ENCODE measurements around the gene MED13L.

Gene MED13L

DNA sequence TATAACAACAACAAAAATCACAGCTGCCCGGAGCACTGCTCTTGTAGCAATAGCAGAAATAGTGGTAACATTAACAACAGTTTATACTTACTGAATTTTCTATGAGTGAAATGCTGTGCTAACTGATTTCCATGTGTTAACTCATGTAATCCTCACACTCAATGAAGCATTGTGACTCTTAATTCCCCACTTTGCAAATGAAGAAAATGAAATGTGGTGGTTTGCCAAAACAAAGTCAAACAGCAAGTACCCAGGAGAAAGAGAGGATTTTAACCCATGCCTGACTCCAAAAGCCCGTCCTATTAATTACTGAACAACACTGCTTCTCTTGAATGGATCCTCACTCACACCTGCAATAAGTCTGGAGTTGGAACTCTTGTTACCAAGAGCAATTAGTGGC is 123.5 kb downstream of the MED13L start:
- no peak for TF ChIP-seq JUND (IDR thresholded peaks at IDR 0.05; ENCODE audit: low read depth)
- in situ Hi-C loops (cut with HindIII; ENCODE audit: low pct_unique_long_range_greater_than_20kb, low sequenced_read_pairs), result no loop called here
- no peak for DNase-seq (ENCODE audit: low read depth in 1 of 2, low spot score in 1 of 2)

DNA sequence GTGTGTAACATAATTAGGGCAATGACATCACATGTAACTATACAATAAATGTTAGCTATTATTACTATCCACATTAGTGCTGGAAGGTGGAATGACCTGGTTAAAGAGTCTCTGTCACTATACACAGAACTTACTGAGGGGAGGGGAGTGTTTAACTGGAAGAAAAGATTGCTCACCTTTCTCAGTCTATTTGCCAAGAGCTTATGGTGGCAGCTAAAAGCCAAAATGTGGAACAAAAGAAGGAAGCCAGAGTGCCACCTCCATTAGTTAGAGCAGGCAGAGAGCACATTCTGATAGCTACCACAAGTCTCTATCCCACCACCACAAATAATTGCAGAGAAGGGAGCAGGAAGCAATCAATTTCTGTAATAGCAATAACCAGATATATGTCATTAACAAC is 124.4 kb downstream of the MED13L start:
- TF ChIP-seq JUND (IDR thresholded peaks at IDR 0.05; ENCODE audit: low read depth), result no peak
- in situ Hi-C loops (cut with HindIII; ENCODE audit: low pct_unique_long_range_greater_than_20kb, low sequenced_read_pairs), result no loop called here
- DNase-seq (ENCODE audit: low read depth in 1 of 2, low spot score in 1 of 2), result no peak

DNA sequence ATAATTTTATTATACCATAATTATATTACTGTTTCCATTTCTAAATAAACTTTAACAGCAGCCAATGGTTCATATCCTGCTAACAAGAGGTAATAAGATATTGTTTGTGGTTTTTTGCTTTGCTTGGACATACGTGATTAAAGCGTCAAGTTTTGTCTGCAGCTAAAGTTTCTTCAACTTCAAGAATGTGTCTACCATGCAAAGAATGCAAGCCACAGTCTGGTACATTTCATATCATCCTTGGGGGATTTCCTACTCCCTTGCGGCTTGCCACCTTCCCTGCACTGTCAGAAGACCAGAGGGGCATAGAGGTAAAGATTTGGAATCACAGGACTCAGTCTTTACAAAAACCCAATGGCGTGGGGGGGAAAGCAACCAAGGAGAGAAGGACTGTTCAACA is 125.2 kb downstream of the MED13L start:
- no peak for DNase-seq (ENCODE audit: low read depth in 1 of 2, low spot score in 1 of 2)
- in situ Hi-C loops (cut with HindIII; ENCODE audit: low pct_unique_long_range_greater_than_20kb, low sequenced_read_pairs), result no loop called here
- no peak for TF ChIP-seq JUND (IDR thresholded peaks at IDR 0.05; ENCODE audit: low read depth)

DNA sequence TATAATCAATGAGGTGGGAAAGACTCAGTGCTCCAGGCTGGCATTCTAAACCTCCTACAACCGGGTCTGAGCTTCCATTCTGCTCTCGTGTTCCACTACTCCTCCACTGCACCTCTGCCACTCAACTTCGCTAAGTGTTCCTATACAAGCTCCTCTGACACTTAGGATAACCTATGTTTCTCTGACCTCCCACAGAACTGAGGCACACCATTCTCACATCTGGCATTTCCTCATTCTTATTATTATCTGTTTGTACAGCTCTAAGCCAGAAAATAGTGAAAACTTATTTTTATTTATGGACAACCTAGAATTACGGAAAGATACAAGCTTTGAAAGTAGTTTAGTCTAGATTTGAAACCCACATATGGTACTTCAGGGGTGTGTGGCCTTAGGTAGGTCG is 127.0 kb downstream of the MED13L start:
- TF ChIP-seq JUND (IDR thresholded peaks at IDR 0.05; ENCODE audit: low read depth), result no peak

DNA sequence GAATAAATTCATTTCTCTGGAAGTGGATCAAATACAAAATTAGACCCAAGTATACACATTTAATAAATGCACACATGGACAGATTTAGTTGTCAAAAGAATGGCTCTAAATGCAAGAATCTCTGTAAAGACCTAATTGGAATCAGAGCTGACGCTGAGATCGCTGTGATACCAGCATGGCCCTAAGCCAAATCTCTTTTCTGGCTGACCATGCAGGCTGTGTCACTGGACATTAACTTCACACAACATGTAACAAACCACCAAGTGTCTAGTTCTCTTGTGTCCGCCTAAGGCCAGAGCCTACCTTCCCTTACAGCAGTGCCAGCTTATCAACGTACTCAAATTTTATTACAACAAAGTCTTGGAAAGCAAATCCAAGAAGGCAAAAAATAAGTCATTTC is 127.5 kb downstream of the MED13L start:
- no peak for DNase-seq (ENCODE audit: low read depth in 1 of 2, low spot score in 1 of 2)
- TF ChIP-seq JUND (IDR thresholded peaks at IDR 0.05; ENCODE audit: low read depth), result no peak

More for the DNA sequence above, 127.0 kb downstream of the MED13L start:
- DNase-seq (ENCODE audit: low read depth in 1 of 2, low spot score in 1 of 2), result no peak
- in situ Hi-C loops (cut with HindIII; ENCODE audit: low pct_unique_long_range_greater_than_20kb, low sequenced_read_pairs), result no loop called here

DNA sequence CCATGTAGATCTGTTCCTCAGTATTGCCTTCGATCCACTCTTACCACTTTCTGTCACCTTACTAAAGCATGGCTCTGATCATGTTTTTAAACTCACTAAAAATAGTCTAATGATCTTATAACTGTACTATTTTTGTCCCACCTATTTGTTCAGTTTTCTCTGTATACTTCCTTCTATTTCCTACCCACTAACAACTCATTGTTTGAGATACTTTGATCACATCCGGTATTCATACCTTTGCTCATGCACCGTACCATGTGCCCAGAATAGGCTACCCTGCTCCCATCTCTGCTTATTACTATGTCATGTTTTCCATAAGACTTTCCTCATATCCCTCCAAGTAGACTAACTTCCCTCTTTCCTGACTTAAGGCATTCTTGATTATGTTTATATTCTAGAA is 128.6 kb downstream of the MED13L start:
- DNase-seq (ENCODE audit: low read depth in 1 of 2, low spot score in 1 of 2), result no peak
- TF ChIP-seq JUND (IDR thresholded peaks at IDR 0.05; ENCODE audit: low read depth), result no peak
- in situ Hi-C loops (cut with HindIII; ENCODE audit: low pct_unique_long_range_greater_than_20kb, low sequenced_read_pairs), result no loop called here

More for the DNA sequence above, 127.5 kb downstream of the MED13L start:
- in situ Hi-C loops (cut with HindIII; ENCODE audit: low pct_unique_long_range_greater_than_20kb, low sequenced_read_pairs), result no loop called here

DNA sequence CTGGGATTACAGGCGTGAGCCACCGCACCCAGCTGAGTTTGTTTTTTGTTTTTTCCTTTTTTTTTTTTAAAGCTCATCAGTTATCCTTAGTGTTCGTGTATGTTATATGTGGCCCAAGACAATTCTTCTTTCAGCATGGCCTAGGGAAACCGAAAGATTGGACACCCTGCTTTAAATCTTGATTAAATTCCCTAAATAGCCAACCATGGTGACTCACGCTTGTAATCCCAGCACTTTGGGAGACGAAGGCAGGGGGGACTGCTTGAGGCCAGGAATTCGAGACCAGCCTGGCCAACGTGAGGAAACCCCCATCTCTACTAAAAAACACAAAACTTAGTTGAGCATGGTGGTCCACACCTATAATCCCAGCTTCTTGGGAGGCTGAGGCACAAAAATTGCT is 131.1 kb downstream of the MED13L start:
- DNase-seq (ENCODE audit: low read depth in 1 of 2, low spot score in 1 of 2), result no peak
- TF ChIP-seq JUND (IDR thresholded peaks at IDR 0.05; ENCODE audit: low read depth), result no peak
- in situ Hi-C loops (cut with HindIII; ENCODE audit: low pct_unique_long_range_greater_than_20kb, low sequenced_read_pairs), result no loop called here

DNA sequence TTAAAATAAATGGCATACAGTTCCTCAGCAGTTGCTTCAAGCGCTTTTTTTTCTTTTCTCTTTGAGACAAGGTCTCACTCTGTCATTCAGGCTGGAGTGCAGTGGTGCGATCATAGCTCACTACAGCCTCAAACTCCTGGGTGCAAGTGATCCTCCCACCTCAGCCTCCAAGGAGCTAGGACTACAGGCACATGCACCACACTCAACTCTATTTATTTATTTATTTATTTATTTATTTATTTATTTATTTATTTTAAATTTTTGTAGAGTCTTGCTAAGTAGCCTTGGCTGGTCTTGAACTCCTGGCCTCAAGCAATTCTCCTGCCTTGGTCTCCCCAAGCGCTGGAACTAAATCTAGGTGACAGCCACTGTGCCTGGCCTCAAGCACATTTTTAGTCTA is 132.0 kb downstream of the MED13L start:
- no peak for TF ChIP-seq JUND (IDR thresholded peaks at IDR 0.05; ENCODE audit: low read depth)
- in situ Hi-C loops (cut with HindIII; ENCODE audit: low pct_unique_long_range_greater_than_20kb, low sequenced_read_pairs), result no loop called here
- DNase-seq (ENCODE audit: low read depth in 1 of 2, low spot score in 1 of 2), result no peak

DNA sequence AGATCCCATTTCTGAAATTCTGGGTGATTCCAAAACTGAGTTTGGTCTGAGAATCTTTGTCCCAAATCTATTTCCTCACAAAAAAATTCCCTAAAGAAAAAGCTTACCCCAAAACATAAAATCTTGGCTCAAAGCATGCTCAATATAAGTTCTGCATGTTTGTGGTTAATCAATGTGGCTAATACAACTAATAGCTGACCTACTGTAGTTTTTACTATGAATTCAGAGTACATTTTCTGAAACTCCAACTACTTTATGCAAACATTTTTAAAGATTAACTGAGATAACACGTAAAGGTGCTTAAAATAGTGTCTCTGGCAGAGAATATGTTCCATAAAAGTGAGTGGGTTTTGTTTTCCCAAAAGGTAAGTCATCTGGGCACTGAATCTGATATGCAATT is 133.1 kb downstream of the MED13L start:
- no peak for DNase-seq (ENCODE audit: low read depth in 1 of 2, low spot score in 1 of 2)
- TF ChIP-seq JUND (IDR thresholded peaks at IDR 0.05; ENCODE audit: low read depth), result no peak
- in situ Hi-C loops (cut with HindIII; ENCODE audit: low pct_unique_long_range_greater_than_20kb, low sequenced_read_pairs), result no loop called here

DNA sequence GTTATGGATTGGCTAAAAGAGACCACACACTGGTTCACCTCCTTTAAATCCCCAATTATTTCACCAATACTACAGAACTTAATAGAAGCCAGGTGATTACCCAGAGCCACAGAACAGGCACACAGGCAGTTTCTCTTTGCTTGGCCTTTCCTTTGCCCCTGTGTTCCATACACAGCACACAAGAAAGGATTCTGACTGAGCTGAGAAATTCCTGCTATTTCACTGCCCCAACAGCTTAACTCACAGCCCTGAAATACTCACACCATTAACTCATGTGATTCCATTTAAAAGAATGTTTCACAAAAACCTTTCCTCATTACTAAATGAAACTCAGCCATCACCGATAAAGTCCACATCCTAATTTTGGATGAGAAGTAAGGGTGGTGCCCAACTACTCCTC is 133.6 kb downstream of the MED13L start:
- DNase-seq (ENCODE audit: low read depth in 1 of 2, low spot score in 1 of 2), result no peak
- TF ChIP-seq JUND (IDR thresholded peaks at IDR 0.05; ENCODE audit: low read depth), result no peak
- in situ Hi-C loops (cut with HindIII; ENCODE audit: low pct_unique_long_range_greater_than_20kb, low sequenced_read_pairs), result no loop called here

DNA sequence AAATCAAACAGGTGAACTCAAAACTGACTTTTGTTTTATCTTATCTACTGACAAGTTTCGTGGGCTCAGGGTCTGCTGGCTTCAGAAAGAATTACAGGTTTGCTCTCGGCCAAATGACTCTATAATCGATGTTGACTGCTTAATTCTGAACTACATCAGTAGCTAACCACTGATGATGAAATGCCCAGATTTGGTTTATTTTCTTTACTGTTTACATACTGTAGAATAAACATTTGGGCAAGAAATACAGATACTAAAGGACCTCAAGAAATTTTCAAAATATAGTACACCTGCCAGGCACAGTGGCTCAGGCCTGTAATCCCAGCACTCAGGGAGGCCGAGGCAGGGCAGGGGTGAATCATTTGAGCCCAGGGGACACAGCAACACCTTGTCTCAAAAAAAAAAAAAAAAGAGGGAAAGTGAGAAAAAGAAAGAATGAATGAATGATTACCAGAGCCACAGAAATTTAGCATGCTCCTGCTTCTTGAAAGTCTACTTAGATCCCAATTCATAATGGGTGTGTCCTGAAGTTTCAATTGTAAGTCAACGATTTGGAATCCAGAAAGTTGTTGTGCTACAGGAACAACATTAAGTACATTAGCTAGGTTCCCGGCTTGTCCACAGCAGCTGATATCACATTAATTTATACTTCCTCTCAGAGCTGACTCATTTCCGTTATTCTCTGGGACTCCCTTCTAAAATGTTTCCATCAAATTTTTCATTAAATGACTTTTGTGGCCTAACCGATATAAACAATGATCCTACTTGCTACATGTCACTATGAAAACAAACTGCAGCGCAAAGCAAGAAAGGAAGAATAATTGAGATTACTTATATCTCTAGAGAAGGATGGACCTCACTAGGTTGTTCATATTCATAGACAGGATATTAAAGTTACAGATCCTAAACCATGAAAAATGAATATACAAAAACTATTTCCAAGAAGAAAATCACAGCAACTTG is 134.3 kb downstream of the MED13L start:
- no peak for TF ChIP-seq JUND (IDR thresholded peaks at IDR 0.05; ENCODE audit: low read depth)
- DNase-seq (ENCODE audit: low read depth in 1 of 2, low spot score in 1 of 2), result no peak

DNA sequence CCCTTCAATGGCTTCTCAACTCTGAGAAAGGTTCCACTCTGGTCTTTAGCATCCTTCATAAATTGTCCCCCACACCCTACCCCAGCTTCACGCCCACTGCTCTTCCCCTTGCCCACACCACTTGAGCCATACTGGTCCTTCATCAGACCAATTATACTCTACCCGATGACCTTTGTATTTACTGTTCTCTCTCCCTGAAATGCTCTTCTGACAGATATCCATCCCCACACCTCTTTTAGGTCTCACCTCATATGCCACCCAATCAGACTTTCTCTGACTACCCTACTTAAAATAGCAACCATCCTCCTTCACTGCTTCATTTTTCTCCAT is 135.7 kb downstream of the MED13L start:
- no peak for DNase-seq (ENCODE audit: low read depth in 1 of 2, low spot score in 1 of 2)
- no peak for TF ChIP-seq JUND (IDR thresholded peaks at IDR 0.05; ENCODE audit: low read depth)
- in situ Hi-C loops (cut with HindIII; ENCODE audit: low pct_unique_long_range_greater_than_20kb, low sequenced_read_pairs), result no loop called here

More for the DNA sequence above, 134.3 kb downstream of the MED13L start:
- in situ Hi-C loops (cut with HindIII; ENCODE audit: low pct_unique_long_range_greater_than_20kb, low sequenced_read_pairs), result no loop called here

DNA sequence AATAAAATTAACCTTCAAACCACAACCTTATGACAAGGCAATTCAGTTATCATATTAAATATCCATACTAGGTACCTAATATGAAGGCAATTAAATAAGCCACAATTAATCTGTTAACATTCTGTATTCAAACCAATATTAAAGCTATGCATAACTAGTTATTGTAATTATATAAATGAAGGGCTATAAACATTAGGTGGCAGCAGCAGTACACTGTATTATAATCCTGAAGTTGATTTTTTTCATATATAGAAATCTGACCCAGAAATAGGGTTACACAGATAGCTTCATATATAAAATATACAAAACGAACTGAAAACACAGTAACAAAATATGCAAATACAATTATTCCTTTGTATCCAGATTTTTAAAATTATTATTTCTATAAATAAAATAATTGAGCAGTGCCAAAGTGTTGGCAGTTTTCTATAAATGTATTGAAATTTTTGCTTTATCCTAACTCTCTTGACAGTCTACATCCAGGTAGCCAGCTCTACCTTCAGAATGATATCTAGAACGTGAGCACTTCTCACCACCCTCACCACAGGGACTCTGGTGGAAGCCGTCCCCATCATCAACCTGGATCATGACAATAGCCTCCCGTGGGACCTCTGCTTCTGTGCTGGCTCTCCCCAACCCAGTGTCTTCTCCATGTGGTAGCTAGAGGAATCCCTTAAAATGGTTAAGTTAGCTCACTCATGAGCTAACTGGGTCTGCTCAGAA is 136.2 kb downstream of the MED13L start:
- DNase-seq (ENCODE audit: low read depth in 1 of 2, low spot score in 1 of 2), result no peak
- in situ Hi-C loops (cut with HindIII; ENCODE audit: low pct_unique_long_range_greater_than_20kb, low sequenced_read_pairs), result no loop called here
- TF ChIP-seq JUND (IDR thresholded peaks at IDR 0.05; ENCODE audit: low read depth), result no peak

Data from T47D (cell line).